Gastroesophageal sphincter (tissue), 4 donors: ENCODE data around the gene CPLX4. TPM values are rescaled to one million over a fixed set of nuclear protein-coding genes. Genes with fewer than 3 reads are reported as not detected.
"Not testable (repeated sequence)": the region's sequence is repeated elsewhere in the genome, so short reads cannot be mapped to it uniquely, and the experiment has no call there.

Experiments
- ATAC-seq: fragments of 150-250 bp; one replicate; pipeline ENCODE4 v1.9.1; 2016; ENCODE audit warnings: mild to moderate bottlenecking, moderate library complexity
- H3K27ac ChIP-seq, 4 donors: fragments of 200-600 bp; sonication (generic) in 3 of 4; 1 replicate in 3 of 4; 2 replicates in 1 of 4; pipeline ENCODE4 v1.5.1; 2016 to 2019
- H3K27me3 ChIP-seq: fragments of 200-600 bp; sonication (generic); one replicate; pipeline ENCODE4 v1.5.1; 2019
- H3K36me3 ChIP-seq, 2 donors: fragments of 200-600 bp; sonication (generic); one replicate each; pipeline ENCODE4 v1.5.1; 2019; ENCODE audit warnings: control low read depth in 1 of 2
- H3K4me1 ChIP-seq, 3 donors: fragments of 200-600 bp; sonication (generic); 1 replicate in 2 of 3; 2 replicates in 1 of 3; pipeline ENCODE4 v1.5.1; 2016 to 2019; ENCODE audit warnings: control low read depth in 2 of 3
- H3K4me3 ChIP-seq, 2 donors: fragments of 200-600 bp; sonication (generic); one replicate each; pipeline ENCODE4 v1.5.1; 2019; ENCODE audit warnings: mild to moderate bottlenecking in 1 of 2, moderate library complexity in 1 of 2
- H3K9me3 ChIP-seq, 3 donors: fragments of 200-600 bp; sonication (generic); one replicate each; pipeline ENCODE4 v1.5.1; 2017 to 2019; ENCODE audit warnings: control low read depth in 2 of 3
- EP300 ChIP-seq: sonication (generic); formaldehyde crosslinking; IDR thresholded peaks from one replicate; pipeline ENCODE4 v1.6.1; 2017; ENCODE audit warnings: antibody characterized with exemption, mild to moderate bottlenecking
- POLR2A ChIP-seq, 2 donors: fragments of 450-650 bp; IDR thresholded peaks; one replicate each; pipeline ENCODE4 v1.6.1; 2017; ENCODE audit warnings: antibody characterized with exemption in 2 of 2, mild to moderate bottlenecking in 2 of 2, moderate library complexity in 1 of 2
- POLR2AphosphoS5 ChIP-seq: sonication (generic); formaldehyde crosslinking; IDR thresholded peaks from one replicate; pipeline ENCODE4 v1.6.1; 2017; ENCODE audit warnings: antibody characterized with exemption
- WGBS, 2 donors: methylation state at CpG; one replicate each; pipeline ENCODE4 v1.1.5; 2018; ENCODE audit warnings: low coverage in 1 of 2; 5-methylcytosine and 5-hydroxymethylcytosine counted together
- total RNA-seq, 4 donors: library from RNA; depleted of rRNA; stranded (reverse); fragments of >200 nt; gene quantifications; one replicate each; pipeline ENCODE4 v1.1.0, GENCODE V29; 2016
- TF ChIP-seq, protein P1 (sequence below), 4 experiments: fragments of 200-600 bp in 2 of 4; fragments of 450-650 bp in 2 of 4; sonication (generic) in 1 of 4; IDR thresholded peaks; one replicate each; pipeline ENCODE4 v1.5.1; 2017 to 2019; ENCODE audit warnings: antibody characterized with exemption in 4 of 4, mild to moderate bottlenecking in 2 of 4, moderate library complexity in 2 of 4

Gene CPLX4
- total RNA-seq, 4 donors from 2014 or later, result not detected

DNA sequence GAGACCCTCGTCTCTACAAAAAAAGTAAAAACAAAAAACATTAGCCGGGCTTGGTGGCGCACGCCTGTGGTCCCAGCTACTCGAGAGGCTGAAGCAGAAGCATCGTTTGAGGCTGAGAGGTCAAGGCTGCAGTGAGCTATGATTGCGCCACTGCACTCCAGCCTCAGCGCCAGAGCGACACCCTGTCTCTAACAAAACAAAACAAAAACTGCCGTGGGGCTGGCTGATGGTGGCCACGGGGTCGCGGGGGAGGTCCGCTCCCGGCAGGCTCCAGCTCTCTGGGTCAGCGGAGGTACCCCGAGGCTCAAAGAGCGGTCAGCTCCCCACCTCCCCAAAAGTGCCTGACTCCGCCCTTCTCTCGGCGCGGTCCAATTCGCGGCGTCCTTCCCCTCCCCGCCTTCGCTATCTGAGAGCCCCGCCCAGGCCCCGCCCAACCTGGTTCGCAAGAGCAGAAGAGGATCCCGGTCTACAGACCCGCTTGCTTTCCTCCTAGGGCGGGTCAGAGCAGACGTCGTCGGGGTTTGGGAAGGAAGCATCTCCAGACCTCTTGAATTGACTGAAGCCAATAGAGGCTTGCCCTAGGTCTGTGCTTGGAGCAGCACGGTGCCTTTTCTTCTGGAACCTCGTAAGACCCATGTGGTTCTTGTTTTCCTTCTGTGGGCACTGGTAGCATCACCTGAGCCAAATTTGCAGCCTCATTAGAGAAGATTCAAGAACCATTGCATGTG is 53.0 kb downstream of the CPLX4 start:
- H3K9me3 ChIP-seq, result no peaks in the 10 kb centered on the region
- H3K36me3 ChIP-seq, result no peaks in the 10 kb centered on the region
- no peak for ATAC-seq
- H3K4me3 ChIP-seq, result peak overlapping the region in 1 of 2 donors; percentile 30
- TF ChIP-seq POLR2AphosphoS5 (no peak), EP300 (no peak), POLR2A (IDR thresholded peaks at IDR 0.05) (no peak)
- TF ChIP-seq, protein P1, sequence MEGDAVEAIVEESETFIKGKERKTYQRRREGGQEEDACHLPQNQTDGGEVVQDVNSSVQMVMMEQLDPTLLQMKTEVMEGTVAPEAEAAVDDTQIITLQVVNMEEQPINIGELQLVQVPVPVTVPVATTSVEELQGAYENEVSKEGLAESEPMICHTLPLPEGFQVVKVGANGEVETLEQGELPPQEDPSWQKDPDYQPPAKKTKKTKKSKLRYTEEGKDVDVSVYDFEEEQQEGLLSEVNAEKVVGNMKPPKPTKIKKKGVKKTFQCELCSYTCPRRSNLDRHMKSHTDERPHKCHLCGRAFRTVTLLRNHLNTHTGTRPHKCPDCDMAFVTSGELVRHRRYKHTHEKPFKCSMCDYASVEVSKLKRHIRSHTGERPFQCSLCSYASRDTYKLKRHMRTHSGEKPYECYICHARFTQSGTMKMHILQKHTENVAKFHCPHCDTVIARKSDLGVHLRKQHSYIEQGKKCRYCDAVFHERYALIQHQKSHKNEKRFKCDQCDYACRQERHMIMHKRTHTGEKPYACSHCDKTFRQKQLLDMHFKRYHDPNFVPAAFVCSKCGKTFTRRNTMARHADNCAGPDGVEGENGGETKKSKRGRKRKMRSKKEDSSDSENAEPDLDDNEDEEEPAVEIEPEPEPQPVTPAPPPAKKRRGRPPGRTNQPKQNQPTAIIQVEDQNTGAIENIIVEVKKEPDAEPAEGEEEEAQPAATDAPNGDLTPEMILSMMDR (IDR thresholded peaks at IDR 0.05), result no peak
- H3K27ac ChIP-seq, result no peak overlapping the region
- peaks cover 81% of the 10 kb centered on the region for H3K27me3 ChIP-seq
- peaks cover 0 to 34% (median 6%) of the 10 kb centered on the region in 3 donors for H3K4me1 ChIP-seq
- 0 to 6% methylated on average over 3 to 8 of the region's 38 CpGs for WGBS, 2 donors

DNA sequence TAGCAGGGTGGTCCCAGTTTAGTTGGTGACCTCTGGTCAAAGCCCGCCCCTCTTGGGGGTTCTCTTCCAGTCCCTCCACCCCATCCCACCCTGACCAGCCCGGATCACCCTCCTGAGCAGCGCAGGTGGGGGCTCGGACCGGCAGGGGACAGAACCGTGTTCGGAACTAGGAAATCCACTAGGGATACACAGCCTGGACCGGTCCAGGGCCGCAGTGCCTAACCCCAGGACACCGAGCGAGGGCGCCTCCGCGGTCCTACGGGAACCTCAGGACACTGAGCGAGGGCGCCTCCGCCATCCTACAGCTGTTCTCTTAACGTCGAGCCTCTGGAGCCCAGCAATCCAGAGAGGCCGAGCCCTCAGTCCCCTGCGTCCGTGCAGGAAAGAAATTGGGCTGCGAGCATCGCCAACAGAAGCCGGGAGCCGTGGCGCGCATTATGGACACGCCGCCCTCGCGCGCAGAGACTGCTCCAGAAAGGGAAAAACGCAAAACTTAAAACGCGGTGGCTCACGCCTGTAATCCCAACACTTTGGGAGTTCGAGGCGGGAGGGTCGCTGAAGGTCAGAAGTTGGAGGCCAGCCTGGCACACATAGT is 53.7 kb downstream of the CPLX4 start:
- ATAC-seq, result no peak
- peaks cover 0 to 33% (median 6%) of the 10 kb centered on the region in 3 donors for H3K4me1 ChIP-seq
- TF ChIP-seq POLR2AphosphoS5 (no peak), EP300 (no peak), POLR2A (IDR thresholded peaks at IDR 0.05) (no peak)
- TF ChIP-seq, protein P1 (IDR thresholded peaks at IDR 0.05), result no peak
- peaks cover 75% of the 10 kb centered on the region for H3K27me3 ChIP-seq
- H3K27ac ChIP-seq, result no peak overlapping the region
- no peaks in the 10 kb centered on the region for H3K36me3 ChIP-seq
- WGBS, 2 donors, result no CpG with 5 or more reads among the region's 41 CpGs
- peak overlapping the region in 1 of 2 donors; percentile 30 for H3K4me3 ChIP-seq
- H3K9me3 ChIP-seq, result no peaks in the 10 kb centered on the region

DNA sequence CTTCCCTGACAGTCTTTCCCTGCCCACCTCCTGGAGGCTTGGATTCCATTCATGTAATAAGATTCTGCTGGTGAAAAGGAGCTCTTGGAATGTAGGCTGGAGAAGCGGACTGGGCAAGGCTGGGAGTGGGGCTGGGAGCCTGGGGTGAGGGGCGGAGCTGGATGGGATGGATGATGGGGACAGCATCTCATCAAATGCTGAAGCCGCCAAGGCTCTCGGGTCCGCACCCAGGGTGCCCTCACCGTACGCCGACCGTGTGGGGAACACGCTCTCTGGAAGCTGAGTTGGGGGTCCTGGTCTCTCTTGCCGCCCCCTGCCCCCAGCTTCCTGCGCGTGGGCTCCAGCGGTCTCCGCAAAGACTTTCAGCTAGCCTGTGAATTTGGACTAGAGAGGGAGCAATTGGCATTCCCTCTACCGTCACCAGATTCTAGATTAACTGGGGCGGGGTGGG is 54.3 kb downstream of the CPLX4 start:
- no peak for TF ChIP-seq POLR2A (IDR thresholded peaks at IDR 0.05)
- TF ChIP-seq POLR2AphosphoS5, result no peak
- TF ChIP-seq, protein P1 (IDR thresholded peaks at IDR 0.05), result no peak
- TF ChIP-seq EP300, result no peak
- H3K27ac ChIP-seq, result no peak overlapping the region
- no CpG with 5 or more reads among the region's 17 CpGs for WGBS, 2 donors
- no peaks in the 10 kb centered on the region for H3K36me3 ChIP-seq
- H3K27me3 ChIP-seq, result peaks cover 69% of the 10 kb centered on the region
- ATAC-seq, result no peak
- H3K4me3 ChIP-seq, result no peak overlapping the region
- H3K4me1 ChIP-seq, result peaks cover 0 to 27% (median 6%) of the 10 kb centered on the region in 3 donors
- no peaks in the 10 kb centered on the region for H3K9me3 ChIP-seq

DNA sequence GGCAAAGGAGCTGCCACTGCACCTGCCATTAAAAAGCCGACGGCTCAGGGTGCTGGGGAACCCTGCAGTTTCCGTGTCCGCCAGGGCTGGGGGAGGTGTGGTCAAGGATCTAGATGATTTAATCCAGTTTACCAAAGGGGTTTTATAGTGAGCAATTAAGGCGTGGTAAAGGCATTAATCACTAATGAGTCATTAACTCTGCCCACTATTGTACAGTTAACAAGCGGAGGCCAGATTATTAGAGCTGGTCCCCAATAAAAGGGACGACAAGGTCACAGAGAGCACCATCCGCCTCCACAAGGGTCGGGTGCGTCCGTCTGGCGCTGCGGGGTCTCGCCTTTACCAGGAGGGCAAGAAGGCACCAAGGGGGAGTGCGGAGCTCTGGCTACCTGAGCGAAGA is 54.8 kb downstream of the CPLX4 start:
- no peak overlapping the region for H3K27ac ChIP-seq
- H3K9me3 ChIP-seq, result no peaks in the 10 kb centered on the region
- TF ChIP-seq POLR2AphosphoS5 (no peak), EP300 (no peak), POLR2A (IDR thresholded peaks at IDR 0.05) (no peak)
- TF ChIP-seq, protein P1 (IDR thresholded peaks at IDR 0.05), result no peak
- peaks cover 0 to 23% (median 6%) of the 10 kb centered on the region in 3 donors for H3K4me1 ChIP-seq
- H3K36me3 ChIP-seq, result no peaks in the 10 kb centered on the region
- ATAC-seq, result no peak
- WGBS, 2 donors, result 6% methylated on average over 15 to 16 of the region's 16 CpGs
- peaks cover 64% of the 10 kb centered on the region for H3K27me3 ChIP-seq
- no peak overlapping the region for H3K4me3 ChIP-seq

DNA sequence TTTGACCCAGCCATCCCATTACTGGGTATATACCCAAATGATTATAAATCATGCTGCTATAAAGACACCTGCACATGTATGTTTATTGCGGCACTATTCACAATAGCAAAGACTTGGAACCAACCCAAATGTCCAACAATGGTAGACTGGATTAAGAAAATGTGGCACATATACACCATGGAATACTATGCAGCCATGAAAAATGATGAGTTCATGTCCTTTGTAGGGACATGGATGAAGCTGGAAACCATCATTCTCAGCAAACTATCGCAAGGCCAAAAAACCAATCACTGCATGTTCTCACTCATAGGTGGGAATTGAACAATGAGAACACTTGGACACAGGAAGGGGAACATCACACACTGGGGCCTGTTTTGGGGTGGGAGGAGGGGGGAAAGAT is 56.2 kb downstream of the CPLX4 start:
- not testable (repeated sequence) for H3K27ac ChIP-seq, H3K9me3 ChIP-seq, H3K4me3 ChIP-seq, H3K36me3 ChIP-seq, ATAC-seq
- WGBS, 2 donors, result 100% methylated on average over 2 of the region's 2 CpGs
- Histone ChIP-seq H3K4me1 (peaks cover 0 to 10% (median 0%) of the 10 kb centered on the region in 3 donors), H3K27me3 (peaks cover 51% of the 10 kb centered on the region)

DNA sequence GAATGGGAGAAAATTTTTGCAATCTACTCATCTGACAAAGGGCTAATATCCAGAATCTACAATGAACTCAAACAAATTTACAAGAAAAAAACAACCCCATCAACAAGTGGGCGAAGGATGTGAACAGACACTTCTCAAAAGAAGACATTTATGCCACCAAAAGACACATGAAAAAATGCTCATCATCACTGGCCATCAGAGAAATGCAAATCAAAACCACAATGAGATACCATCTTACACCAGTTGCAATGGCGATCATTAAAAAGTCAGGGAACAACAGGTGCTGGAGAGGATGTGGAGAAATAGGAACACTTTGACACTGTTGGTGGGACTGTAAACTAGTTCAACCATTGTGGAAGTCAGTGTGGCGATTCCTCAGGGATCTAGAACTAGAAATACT is 56.6 kb downstream of the CPLX4 start:
- not testable (repeated sequence) for H3K36me3 ChIP-seq, H3K9me3 ChIP-seq, H3K4me3 ChIP-seq, H3K27ac ChIP-seq, ATAC-seq
- H3K4me1 ChIP-seq, result peaks cover 0 to 10% (median 0%) of the 10 kb centered on the region in 3 donors
- WGBS, 2 donors, result 75 to 89% methylated on average over 3 of the region's 3 CpGs
- peaks cover 51% of the 10 kb centered on the region for H3K27me3 ChIP-seq

DNA sequence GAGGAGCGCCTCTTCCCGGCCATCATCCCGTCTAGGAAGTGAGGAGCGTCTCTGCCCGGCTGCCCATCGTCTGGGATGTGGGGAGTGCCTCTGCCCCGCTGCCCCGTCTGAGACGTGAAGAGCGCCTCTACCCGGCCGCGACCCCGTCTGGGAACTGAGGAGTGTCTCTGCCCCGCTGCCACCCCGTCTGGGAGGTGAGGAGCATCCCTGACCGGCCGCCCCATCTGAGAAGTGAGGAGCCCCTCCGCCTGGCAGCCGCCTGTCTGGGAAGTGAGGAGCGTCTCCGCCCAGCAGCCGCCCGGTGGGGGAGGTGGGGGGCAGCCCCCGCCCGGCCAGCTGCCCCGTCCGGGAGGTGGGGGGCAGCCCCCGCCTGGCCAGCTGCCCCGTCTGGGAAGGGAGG is 63.0 kb downstream of the CPLX4 start:
- H3K36me3 ChIP-seq, ATAC-seq, H3K4me1 ChIP-seq, H3K4me3 ChIP-seq, H3K27ac ChIP-seq: not testable (repeated sequence)
- Histone ChIP-seq H3K27me3 (peaks cover 38% of the 10 kb centered on the region), H3K9me3 (peaks cover 0 to 11% (median 0%) of the 10 kb centered on the region in 3 donors)
- WGBS, 2 donors, result no CpG with 5 or more reads among the region's 30 CpGs
